GM12878 (cell line): ENCODE data around the gene IGFBP6. TPM values are rescaled to one million over a fixed set of nuclear protein-coding genes. Genes with fewer than 3 reads are reported as not detected.

Source experiments
- ATAC-seq: fragments of 200-7000 bp; cut with Tn5 transposase; 3 replicates; pipeline ENCODE4 v1.9.1; 2020; ENCODE audit warnings: mild to moderate bottlenecking, moderate library complexity
- BruUV-seq: library from RNA; stranded (reverse); fragments of 400-500 nt; replicated peaks from 2 replicates; lab custom pipeline; 2021; lab: Mats Ljungman, UMichigan
- CTCF ChIA-PET: fragments of 300-600 bp; sonication (Branson Sonifier 250); formaldehyde crosslinking; extraction: SDS; loops from one replicate; lab custom pipeline; 2021; ENCODE audit warnings: inconsistent platforms; lab: Yijun Ruan, JAX
- POLR2A ChIA-PET: fragments of 350-600 bp; formaldehyde crosslinking; extraction: SDS; loops from one replicate; lab custom pipeline; 2021; ENCODE audit warnings: inconsistent platforms; lab: Charles Lee
- RAD21 ChIA-PET: fragments of 300-600 bp; sonication (Branson Sonifier 250); formaldehyde crosslinking; loops from one replicate; lab custom pipeline; 2023; ENCODE audit warnings: antibody characterized with exemption; ENCODE audit not compliant: unreplicated experiment; lab: Charles Lee
- SMC1A ChIA-PET: fragments of 300-600 bp; sonication (Branson Sonifier 250); formaldehyde crosslinking; loops from one replicate; lab custom pipeline; 2023; ENCODE audit not compliant: unreplicated experiment, uncharacterized antibody; lab: Charles Lee
- DNase-seq: peaks from one replicate; pipeline ENCODE4 v3.0.0-alpha.2; 2011; ENCODE audit warnings: low read depth, low spot score
- FAIRE-seq: peaks from 3 replicates; lab custom pipeline; 2011; peaks lifted over from hg19 to GRCh38; lab: Jason Lieb, UNC
- H2AFZ ChIP-seq: 2 replicates; pipeline ENCODE4 v1.6.0; 2011; ENCODE audit warnings: low read depth, low read length, control low read depth; ENCODE audit not compliant: control insufficient read depth
- H3K27ac ChIP-seq: 2 replicates; pipeline ENCODE4 v1.5.1; 2011; ENCODE audit warnings: control low read depth; ENCODE audit not compliant: control insufficient read depth, insufficient read depth
- H3K27me3 ChIP-seq, 2 experiments: replicated peaks in 1 of 2; 2 replicates each; pipeline versions ENCODE4 v1.6.0 to v1.6.1; 2011; ENCODE audit warnings: low read length in 1 of 2; ENCODE audit not compliant: control insufficient read depth in 2 of 2, insufficient read depth in 2 of 2
- H3K36me3 ChIP-seq, 2 experiments: 2 replicates each; pipeline ENCODE4 v1.5.1; 2011; ENCODE audit warnings: low read length in 1 of 2; ENCODE audit not compliant: control insufficient read depth in 2 of 2, insufficient read depth in 2 of 2
- H3K4me1 ChIP-seq: 2 replicates; pipeline ENCODE4 v1.6.1; 2011; ENCODE audit warnings: mild to moderate bottlenecking, low read length, moderate library complexity, mixed read lengths; ENCODE audit not compliant: control insufficient read depth, insufficient read depth
- H3K4me2 ChIP-seq: 2 replicates; pipeline ENCODE4 v1.6.0; 2011; ENCODE audit warnings: control low read depth; ENCODE audit not compliant: control insufficient read depth, insufficient read depth
- H3K4me3 ChIP-seq: fragments of 200-600 bp; sonication (generic); 2 replicates; pipeline ENCODE4 v1.5.1; 2016
- H3K79me2 ChIP-seq: 2 replicates; pipeline ENCODE4 v1.6.0; 2011; ENCODE audit warnings: low read length; ENCODE audit not compliant: control insufficient read depth, insufficient read depth
- H3K9ac ChIP-seq: 2 replicates; pipeline ENCODE4 v1.8.0; 2011; ENCODE audit warnings: low read length, control low read depth, mixed read lengths; ENCODE audit not compliant: control insufficient read depth, insufficient read depth
- H3K9me3 ChIP-seq: replicated peaks from 3 replicates; pipeline ENCODE4 v1.5.1; 2011; ENCODE audit warnings: mild to moderate bottlenecking, low read length; ENCODE audit not compliant: control insufficient read depth, insufficient read depth
- H4K20me1 ChIP-seq: 2 replicates; pipeline ENCODE4 v1.6.0; 2011; ENCODE audit not compliant: control insufficient read depth, insufficient read depth
- ETV6 ChIP-seq, 2 experiments: fragments of 450-650 bp in 1 of 2; IDR thresholded peaks in 1 of 2; conservative IDR thresholded peaks in 1 of 2; 2 replicates each; pipeline ENCODE4 v1.6.1; 2014; ENCODE audit warnings: antibody characterized with exemption in 1 of 2, borderline replicate concordance in 1 of 2, low read depth in 1 of 2, mild to moderate bottlenecking in 1 of 2, moderate library complexity in 1 of 2
- IKZF2 ChIP-seq, 2 experiments: fragments of 450-650 bp; IDR thresholded peaks; 2 replicates each; pipeline ENCODE4 v1.6.1; 2017; ENCODE audit warnings: mild to moderate bottlenecking in 2 of 2, moderate library complexity in 2 of 2
- IRF3 ChIP-seq: fragments of 450-650 bp; IDR thresholded peaks from 2 replicates; pipeline ENCODE4 v1.6.1; 2014; ENCODE audit warnings: mild to moderate bottlenecking
- KLF5 ChIP-seq: fragments of 450-650 bp; IDR thresholded peaks from 2 replicates; pipeline ENCODE4 v1.6.1; 2014; ENCODE audit warnings: mild to moderate bottlenecking; ENCODE audit not compliant: partially characterized antibody
- MTA3 ChIP-seq: IDR thresholded peaks from 2 replicates; pipeline ENCODE4 v1.6.1; 2012; ENCODE audit warnings: low read length, inconsistent platforms, borderline replicate concordance
- PBX3 ChIP-seq: IDR thresholded peaks from 2 replicates; pipeline ENCODE4 v1.6.1; 2011; ENCODE audit warnings: mild to moderate bottlenecking, low read depth, low read length, moderate library complexity; ENCODE audit not compliant: insufficient replicate concordance
- STAT1 ChIP-seq: fragments of 450-650 bp; conservative IDR thresholded peaks from 2 replicates; pipeline ENCODE4 v1.6.1; 2014; ENCODE audit warnings: antibody characterized with exemption, mild to moderate bottlenecking
- WGBS: methylation state at CpG from one replicate; pipeline ENCODE4 v1.1.6; 2016; ENCODE audit warnings: low lambda C conversion rate; ENCODE audit not compliant: insufficient replicate concordance, insufficient coverage; ENCODE audit errors: missing lambda C conversion rate; 5-methylcytosine and 5-hydroxymethylcytosine counted together
- in situ Hi-C: fragments of 300-500 bp; cut with MboI; formaldehyde crosslinking; loops from 9 replicates; pipeline ENCODE4 v1.14.3; 2018; ENCODE audit warnings: mixed read lengths
- intact Hi-C: fragments of 100-400 bp; cut with micrococcal nuclease; formaldehyde crosslinking; loops from one replicate; pipeline ENCODE4 v1.14.2; 2022; ENCODE audit not compliant: unreplicated experiment
- polyA plus RNA-seq, 11 experiments: library from polyadenylated mRNA; depleted of rRNA in 4 of 11; unstranded in 6 of 11; stranded (reverse) in 5 of 11; fragments of >200 nt; fragmentation: Nextera tagmentation in 4 of 11; fragmentation: Illumina TruSeq in 1 of 11; extraction: Ambion mirVana in 4 of 11; extraction: Trizol in 1 of 11; gene quantifications; 1 replicate in 1 of 11; 2 replicates in 10 of 11; pipeline versions ENCODE4 v1.2.1 to v1.2.3, GENCODE V29; 2011 to 2016; ENCODE audit warnings: inconsistent platforms in 2 of 11, missing spikeins in 2 of 11, low read depth in 1 of 11
- total RNA-seq, 4 experiments: library from RNA; depleted of rRNA in 3 of 4; stranded (reverse); fragments of >200 nt in 3 of 4; fragmentation: Illumina TruSeq in 1 of 4; extraction: Trizol in 1 of 4; gene quantifications; 2 replicates each; pipeline versions ENCODE4 v1.2.1 to v1.2.3, GENCODE V29; 2013 to 2021

IGFBP6 gene
- total and polyA plus RNA-seq, 10 of the 15 experiments (the other 5 are each of a cell fraction or from before 2014, with no cell fraction given), result 0.09 to 0.87 (median 0.56) TPM; not detected in 3

- H3K4me2 ChIP-seq, result no peak overlapping the region
- intact Hi-C loops, result no loop called here
- no peak overlapping the region for H3K9ac ChIP-seq
- no peaks in the 10 kb centered on the region for H3K79me2 ChIP-seq
- POLR2A ChIA-PET, result no interaction called here
- H3K36me3 ChIP-seq, result no peaks in the 10 kb centered on the region
- no peaks in the 10 kb centered on the region for H3K27me3 ChIP-seq
- in situ Hi-C loops, result no loop called here
- SMC1A ChIA-PET, result interaction anchor here (0.6 kb wide), 1 partner anchor 13 kb away, joined by 4 read pairs; no protein-coding TSS in a partner anchor
- no peak for ATAC-seq
- H2AFZ ChIP-seq, result no peak overlapping the region
- no peaks in the 10 kb centered on the region for H3K9me3 ChIP-seq
- H4K20me1 ChIP-seq, result no peaks in the 10 kb centered on the region
- H3K4me1 ChIP-seq, result peaks cover 19% of the 10 kb centered on the region
- WGBS, result 61% methylated on average over 7 of the region's 7 CpGs
- DNase-seq, result no peak
- CTCF ChIA-PET, result no interaction called here
- H3K4me3 ChIP-seq, result no peak overlapping the region
- RAD21 ChIA-PET, result no interaction called here
- H3K27ac ChIP-seq, result no peak overlapping the region
- no peak for FAIRE-seq
- no TSS peak for BruUV-seq
- no peak for TF ChIP-seq IRF3
- TF ChIP-seq KLF5, result no peak
- TF ChIP-seq STAT1, result no peak
- TF ChIP-seq ETV6 (conservative IDR thresholded peaks at IDR 0.05 in 1 of 2, IDR thresholded peaks at IDR 0.05 in 1 of 2; ENCODE audit: borderline replicate concordance in 1 of 2, low read depth in 1 of 2), result no peak
- no peak for TF ChIP-seq MTA3
- no peak for TF ChIP-seq PBX3
- no peak for TF ChIP-seq IKZF2 (IDR thresholded peaks at IDR 0.05)
- TF ChIP-seq, all 136 proteins: peak for 0
These were observed 9.7 kb downstream of the IGFBP6 start for GRCh38 chr12:53107122-53107521.
